HG02759 (cell line): Measurements from ENCODE around the gene GRAP.

Source experiments
- ATAC-seq: cut with Tn5 transposase; IDR thresholded peaks from one replicate; pipeline ENCODE4 v1.9.1; 2021; ENCODE audit warnings: mild to moderate bottlenecking, moderate library complexity; ENCODE audit not compliant: unreplicated experiment

GRAP gene

DNA sequence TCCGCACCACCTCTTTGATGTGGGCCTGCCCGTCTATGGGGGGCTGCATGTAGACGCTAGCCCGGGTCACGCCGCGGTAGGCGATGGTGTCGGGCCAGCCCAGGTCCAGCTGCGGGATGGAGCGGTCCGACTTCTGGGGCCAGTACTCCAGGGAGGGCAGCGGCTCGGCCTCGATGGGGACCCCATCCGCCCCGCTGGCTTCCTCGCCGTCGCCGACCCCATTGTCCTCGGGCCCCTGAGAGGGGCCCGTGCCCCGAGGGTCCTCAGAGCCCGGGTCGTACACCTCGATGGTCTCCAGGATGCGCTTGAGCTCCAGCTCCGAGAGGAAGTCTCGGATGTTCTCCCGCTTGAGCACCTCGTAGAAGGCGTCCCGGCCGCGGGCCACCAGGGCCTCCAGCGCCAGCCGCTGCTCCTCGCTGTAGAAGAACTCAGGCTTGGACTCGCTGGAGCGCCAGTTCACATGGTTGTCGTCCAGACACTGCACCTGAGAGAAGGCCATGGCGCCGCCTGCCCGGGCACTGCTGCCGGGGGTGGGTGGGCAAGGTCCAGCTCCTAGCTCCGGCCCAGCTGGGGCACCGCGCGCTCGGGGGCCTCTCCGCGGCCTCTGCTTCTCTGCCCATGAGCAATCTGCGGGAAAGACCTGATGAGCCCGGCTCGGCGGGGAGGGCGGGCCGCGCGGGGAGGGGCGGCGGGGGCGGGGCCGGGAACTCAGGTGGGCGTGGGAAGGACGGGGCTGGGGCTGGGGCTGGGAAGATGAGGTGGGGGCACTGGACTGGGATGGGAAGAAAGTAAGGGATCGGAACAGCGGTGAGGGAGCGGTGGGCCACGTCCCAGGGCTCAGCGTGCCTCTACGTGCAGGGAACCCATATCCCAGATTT lies 43.0 kb downstream of the GRAP start:
- peak; percentile 23 for ATAC-seq

DNA sequence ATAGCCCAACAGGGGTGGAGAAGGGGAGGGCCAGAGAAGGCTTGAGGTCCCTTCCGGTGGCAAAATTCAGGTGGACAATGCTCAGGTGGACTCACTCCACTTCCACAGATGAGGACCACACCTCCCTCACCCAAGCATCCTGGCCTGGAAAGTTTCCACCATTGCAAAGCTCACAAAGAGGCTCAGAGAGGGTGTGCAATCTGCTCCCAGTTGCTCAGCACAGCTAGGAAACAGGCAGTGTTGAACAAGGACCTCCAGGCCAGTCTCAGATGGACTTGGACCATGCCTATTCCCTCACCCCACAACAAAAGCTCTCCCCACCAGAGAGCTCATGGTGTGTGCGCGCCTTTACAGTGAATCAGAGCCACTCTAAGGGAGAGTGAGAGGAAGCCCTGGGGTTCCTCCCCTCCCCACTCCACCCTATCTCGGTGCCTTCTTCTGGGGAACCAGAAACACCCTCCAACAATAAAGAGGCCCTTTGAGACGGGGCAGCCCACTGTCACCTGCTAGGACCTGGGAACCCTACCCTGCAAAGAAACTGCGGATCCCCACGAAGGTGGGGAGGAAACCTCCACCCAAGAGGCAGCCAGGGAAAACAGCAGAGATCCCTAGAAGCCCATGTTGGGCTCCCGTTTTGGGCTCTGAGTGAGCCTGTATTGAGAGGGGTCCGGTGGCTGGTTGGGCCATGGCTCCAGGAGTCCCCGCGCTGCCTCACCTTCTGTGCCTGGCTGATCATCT lies 43.8 kb downstream of the GRAP start:
- ATAC-seq, result no peak

DNA sequence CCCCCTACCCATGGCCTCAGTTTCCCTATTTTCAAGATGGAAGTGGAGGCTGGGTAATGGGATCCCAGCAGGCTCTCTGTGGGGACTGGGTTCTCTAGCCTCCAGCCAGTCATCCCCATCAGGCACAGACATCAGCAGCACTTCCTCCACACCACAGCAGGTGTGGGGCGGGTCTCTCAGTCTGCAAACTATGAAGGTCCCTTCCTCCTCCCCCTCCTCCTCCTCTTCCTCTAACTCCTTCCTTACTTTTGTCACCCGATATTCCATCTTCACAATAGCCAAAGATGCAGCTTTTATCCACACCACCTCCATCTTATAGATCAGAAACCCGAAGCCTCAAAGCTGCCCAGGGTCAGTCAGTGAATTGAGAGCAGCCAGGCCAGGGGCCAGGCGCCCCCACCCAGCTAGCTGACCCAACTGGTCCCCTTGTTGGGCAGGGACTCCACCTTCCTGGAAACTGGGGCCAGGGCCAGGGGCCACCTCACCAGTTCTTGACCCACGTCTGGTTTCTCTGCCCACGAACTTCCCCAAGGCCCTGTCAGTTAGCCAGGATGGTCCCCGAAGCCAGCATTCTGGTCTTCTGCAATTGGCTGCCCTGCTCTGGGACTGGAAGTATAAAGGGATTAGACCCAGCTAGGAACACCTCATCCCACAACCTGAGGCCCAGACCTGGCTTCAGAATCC lies 44.7 kb downstream of the GRAP start:
- ATAC-seq, result no peak

DNA sequence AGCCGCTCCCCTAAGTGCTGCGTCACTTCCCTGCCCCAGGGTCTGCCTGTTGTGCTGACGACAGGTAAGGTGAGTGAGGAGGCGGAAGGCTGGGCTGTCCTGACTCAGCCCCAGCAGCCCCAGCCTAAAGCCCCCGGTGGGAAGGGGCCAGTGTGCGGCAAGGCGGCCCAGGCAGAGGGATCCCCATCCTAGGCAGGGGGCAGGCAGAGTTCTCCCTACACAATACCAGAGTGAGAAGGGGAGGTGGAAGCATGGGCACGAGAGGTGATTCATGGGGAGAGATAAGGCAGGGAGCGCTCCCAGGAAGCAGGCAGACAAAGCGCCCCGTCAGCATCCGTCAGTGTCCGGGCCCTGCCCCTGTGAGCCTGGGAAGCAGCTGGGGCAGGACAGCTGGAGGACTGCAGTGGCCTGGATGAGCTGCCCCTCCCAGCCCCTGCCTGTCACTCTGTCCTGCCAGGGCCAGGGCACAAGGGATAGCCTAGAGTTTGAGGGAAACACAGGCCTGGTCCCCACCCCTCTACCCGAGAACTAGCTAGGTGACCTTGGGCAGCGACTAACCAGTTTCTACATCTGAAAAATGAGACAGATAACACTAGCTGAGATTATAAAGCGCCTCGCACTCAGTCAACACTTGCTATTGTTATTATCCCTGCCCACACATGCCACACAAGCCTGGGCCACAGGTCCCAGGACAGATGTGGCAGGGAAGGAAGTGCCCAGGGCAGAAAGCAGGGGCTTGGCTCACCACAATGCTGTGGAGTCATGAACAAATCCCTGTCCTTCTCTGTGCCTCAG lies 46.0 kb downstream of the GRAP start:
- ATAC-seq, result no peak

DNA sequence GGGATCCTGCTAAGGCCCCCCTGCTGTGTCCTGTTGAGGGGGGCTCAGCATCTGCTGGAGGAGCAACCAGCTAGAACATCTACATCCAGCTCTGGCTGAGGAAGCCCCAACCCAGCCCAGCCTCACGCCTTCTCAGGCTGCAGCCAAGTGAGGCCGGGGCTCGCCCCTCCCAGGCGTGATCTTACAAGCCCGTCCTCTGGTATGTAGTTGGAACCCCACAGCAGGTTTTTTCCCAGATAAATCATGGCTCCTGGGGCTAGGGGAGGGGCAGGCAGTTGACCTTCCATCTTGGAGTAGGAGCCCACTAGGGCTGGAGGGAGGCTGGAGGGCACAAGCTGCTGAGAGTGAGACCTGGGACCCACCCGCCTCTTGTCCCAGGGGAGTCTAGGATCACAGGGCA lies 46.8 kb downstream of the GRAP start:
- no peak for ATAC-seq

DNA sequence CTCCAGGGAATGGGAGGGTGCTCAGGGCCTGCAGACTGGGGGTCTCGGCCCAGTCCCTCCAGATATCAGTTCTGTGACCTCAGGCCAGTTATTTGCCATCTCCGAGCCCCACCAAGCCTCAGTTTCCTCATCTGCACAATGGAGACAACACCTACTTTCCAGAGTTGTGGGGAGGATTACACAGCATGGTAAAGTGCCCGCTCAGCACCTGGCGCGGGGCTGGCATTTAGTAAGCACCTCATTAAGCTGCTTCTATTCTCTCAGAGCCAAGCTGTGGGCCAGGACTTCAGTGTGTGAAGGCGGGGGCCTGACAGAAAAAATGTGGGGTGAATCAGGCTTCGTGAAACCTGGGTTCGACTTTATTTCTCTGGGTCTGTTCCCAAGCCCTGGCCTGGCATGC lies 47.4 kb downstream of the GRAP start:
- ATAC-seq, result no peak

DNA sequence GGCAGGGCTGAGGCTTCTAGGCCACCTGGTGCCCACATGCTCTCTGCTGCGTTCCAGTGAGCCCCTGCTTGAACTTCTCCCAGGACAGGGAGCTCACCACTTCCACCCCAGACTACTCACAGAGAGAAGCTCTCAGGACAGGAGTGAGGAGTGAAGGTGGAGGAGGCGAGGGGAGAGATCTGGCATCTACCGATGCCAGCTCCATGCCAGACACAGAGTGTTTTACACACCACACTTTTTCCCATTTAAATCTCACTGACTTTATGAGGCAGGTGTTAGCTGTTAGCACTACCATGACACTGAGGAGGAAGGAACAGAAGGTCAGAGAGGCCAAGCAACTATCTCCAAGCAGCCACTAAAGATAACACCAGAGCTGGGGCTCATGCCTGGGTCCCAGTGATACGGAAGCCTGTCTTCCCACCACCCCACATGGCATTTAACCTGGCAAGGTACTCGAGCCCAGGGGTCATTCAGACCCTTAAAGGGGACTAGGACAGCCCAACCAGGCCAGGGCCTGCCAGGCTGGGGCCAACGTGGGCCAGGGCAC lies 49.0 kb downstream of the GRAP start:
- no peak for ATAC-seq

DNA sequence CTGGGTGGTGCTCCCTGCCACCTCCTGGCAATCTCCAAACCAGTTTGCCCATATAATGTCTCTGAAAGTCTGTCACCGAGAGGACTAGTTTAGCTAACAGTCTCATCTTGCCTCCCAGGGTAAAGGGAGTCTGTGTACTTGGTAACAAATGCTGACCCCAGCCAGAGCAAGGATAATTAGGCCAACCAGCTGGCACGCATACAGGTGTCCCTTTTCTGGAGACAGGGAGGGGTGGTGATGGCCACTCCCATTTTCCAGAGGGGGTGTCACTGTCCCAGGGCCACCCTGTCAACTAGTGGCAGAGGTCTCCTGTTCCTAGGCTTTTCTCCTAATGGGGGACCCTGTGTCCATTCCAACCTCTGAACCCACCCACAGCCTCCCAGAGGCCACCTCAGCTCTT lies 50.3 kb downstream of the GRAP start:
- ATAC-seq, result no peak

DNA sequence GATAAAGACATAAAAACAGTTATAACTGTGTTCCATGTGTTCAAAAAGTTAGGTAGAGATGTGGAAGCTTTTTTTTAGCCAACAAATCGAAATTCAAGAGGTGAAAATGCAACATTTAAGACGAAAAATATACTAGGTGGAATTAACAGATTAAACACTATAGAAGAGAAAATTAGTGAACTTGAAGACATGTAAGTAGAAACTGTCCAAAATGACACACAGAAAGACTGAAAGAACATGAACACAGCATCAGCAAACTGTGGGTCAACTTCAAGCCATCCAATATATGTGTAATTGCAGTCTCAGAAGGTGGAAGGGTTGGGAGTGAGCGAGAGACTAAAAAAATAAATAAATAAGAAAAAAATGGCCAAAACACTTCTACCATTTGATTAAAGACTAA lies 51.5 kb downstream of the GRAP start:
- no peak for ATAC-seq

DNA sequence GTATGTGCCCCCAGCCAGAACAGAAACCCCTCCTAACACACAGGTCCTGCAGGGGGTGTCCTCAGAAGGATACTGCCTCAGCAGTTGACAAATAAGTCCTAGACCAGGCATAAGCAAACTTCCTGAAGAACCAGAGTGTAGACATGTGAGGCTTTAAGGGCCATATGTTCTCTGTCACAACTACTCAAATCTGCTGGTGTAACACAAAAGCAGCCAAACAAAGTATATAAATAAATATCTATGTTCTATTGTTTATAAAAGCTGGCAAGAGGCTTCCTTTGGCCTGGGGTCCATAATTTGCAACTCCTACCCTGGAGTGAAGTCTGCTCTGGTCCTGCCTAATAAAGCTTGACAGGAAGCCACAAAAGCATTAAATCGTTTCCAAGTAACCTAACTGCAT lies 52.1 kb downstream of the GRAP start:
- no peak for ATAC-seq

DNA sequence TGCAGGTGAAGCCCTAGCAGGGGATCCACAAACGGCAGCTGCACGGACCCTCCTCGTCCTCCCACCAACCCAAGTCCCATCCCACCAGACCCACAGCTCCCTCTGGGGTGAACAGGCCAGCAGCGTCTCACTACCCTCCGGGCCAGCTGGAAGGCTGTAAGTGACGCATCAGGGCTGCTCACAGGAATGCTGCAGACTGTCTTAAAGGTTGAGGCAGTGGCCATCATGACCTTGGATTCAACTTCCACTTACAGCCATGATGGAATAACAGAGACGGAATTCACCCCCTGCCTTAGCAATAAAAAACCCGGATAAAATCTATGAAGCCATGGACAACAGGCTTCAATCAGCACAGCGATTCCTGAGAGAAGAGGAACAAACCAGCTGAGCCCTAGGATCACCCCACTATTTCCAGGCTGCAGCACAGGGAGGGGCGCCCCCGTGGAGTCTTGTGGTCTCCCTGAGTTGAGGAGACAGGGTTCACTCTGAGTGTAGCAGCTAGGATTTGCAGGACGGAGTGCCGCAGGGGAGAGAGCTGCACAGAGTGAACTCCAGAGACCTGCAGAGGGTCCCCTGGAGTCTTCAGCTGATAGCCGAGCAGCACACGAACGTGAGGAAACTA lies 52.7 kb downstream of the GRAP start:
- no peak for ATAC-seq

DNA sequence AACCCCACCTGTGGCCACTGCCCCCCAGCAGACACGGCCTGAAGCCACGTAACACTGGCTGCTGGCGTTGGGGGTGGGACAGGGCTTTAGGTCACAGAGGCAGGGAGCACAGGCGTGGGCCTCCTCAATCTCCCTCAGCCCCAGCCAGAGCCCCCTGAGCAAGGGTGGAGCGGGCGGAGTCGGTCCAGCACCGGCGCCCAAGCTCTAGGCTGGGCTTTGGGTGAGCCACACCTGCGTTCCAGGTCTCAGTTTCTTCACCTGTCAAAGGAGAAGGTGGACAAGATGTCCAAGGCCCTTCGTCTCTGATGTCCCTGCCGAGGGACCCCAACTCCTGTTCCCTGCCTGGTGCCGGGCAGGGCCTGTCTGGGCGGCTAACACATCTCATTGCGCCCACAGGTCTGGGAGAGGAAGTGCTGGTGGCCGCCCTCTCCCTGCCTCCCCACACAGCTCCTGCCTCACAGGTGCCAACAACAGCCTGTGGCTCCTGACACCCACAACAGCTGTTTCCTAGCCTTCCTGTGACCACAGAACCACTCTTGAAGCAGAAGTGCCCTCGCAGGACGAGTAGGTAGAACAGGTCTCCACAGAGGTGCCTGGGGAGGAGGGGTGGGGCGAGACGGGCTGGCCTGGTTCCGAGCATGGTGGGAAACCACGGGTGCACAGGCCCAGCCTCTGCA lies 54.2 kb downstream of the GRAP start:
- ATAC-seq, result no peak

DNA sequence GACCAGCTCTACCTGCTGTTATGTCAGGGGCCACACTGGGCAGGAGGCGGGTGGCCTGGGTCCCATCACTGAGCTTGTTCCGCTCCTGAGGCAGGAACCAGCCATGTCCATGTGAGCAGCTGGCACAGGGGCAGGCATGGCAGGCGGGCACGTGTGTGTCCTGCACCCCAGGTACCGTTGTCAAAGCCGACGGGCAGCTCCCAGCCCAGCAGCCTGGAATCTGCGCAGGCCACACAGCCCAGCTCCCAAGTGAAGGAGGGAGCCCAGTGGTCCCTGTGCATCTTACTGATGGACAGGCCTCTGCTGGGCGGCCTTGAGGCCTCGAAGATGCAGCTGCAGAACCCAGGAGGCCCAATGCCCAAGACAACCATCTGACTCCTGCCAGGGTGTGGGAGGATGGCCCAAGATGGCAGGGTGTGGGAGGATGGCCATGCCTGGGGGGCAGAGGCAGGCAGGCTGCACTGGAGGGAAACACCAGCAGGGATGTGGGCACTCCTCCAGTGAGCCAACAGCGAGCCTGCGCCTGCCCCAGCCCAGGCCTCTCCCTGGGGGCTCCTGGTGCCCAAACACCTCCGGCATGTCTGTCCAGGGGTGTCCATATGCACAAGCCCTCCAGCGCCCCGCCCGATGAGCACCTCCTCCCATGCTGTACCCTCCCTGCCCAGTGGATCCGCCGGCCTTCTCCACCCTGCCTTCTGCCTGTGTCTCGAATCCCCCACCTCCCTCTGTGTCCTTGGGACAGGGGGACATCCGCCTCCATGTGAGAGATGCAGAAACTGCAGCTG lies 55.0 kb downstream of the GRAP start:
- no peak for ATAC-seq

DNA sequence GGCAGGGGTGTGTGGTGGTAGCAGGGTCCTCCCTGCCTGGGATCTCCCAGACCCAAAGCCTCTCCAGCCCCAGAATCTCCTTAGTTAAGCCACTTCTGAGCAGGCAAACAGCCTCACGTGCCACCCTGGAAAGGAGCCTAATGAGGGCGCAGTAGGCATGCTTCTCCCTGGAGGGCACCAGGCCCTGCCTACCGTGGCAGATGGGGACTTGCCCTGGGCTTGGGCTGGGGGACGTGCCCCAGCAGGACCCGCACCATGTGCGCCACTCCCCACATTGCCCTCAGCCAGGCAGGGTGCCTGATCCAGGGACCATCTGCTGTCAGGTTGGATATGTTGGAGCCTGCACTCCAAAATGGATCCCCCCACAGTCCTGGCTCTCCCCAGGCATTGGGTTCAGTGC lies 56.4 kb downstream of the GRAP start:
- no peak for ATAC-seq

DNA sequence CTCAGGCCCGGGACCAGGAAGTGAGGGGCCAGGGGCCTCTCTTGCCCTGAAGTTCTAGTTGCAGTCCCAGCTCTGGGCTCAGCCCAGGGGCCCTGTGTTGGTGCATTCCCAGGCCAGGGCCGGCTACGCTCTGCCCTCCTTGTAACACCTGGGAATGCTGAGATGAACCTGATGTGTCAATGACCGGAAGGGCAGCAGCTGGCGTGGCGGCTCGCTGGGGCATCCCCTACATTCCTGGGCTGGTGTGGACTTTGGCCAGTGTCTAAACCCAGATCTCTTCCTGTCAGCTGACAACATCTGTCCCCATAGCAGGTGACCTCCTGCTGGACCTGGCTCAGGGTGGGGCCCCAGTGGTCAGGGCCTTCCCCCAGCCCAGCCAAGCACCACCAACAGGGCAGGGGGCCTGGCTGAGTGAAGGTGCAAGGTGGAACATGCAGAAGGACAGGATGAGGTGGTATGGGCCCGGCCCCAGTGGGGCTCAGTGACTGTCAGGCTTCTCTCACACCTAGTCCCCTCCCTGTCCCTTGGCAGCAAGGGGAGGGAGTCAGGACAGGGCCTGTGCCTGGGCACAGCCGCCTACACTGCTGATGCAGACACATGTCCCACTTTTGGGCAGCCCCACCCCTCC lies 58.1 kb downstream of the GRAP start:
- ATAC-seq, result no peak

DNA sequence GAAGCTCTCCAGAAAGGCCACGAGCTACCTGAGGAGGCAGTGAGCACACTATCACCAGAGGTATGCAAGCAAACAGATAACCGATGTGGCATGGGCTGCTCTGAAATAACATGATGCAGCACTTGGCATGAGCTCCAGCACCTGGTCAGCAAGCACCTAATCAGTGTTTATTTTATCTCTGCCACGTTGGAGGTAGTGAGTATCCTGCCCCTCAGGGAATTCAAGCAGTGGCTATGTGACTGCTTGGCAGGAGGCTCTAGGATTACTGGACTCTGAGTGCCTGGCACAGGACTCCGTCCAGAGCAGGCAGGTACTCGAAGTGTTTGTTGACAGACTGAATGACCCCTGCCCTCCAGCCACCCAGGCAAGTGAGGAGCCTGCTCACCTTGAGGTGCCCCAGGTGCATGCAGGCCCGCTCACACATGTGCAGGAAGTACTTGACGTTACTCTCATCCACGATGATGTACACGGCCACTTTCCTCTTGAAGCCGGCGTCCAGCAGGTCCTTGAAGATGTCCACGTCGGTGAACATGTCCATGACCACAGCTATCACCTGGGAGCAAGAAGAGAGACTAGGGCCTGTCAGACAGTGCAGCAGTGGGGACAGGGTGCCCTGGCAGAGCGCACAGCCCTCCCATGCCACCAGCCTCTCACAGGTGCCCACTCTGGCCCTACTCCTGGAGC lies 58.8 kb downstream of the GRAP start:
- no peak for ATAC-seq

DNA sequence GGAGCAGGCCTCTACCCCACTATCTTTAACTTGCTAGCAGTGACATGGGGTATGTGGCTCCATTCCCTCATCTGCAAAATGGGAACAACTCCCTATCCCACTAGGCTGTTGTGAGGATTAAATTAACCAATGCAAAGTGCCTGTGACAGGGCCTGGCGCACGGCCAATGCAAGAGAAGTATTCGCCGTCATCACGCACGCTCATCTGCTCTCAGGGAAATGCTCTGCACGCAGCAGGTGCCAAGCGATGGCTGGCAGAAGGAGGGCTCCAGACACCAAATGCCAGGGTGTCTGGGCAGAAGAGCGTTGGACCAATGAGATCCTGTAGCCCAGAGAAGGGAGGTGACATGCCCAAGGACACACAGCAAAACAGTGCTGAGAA lies 59.5 kb downstream of the GRAP start:
- no peak for ATAC-seq
